Measurements from ENCODE around the gene CCDC39.

The CCDC39 gene

DNA sequence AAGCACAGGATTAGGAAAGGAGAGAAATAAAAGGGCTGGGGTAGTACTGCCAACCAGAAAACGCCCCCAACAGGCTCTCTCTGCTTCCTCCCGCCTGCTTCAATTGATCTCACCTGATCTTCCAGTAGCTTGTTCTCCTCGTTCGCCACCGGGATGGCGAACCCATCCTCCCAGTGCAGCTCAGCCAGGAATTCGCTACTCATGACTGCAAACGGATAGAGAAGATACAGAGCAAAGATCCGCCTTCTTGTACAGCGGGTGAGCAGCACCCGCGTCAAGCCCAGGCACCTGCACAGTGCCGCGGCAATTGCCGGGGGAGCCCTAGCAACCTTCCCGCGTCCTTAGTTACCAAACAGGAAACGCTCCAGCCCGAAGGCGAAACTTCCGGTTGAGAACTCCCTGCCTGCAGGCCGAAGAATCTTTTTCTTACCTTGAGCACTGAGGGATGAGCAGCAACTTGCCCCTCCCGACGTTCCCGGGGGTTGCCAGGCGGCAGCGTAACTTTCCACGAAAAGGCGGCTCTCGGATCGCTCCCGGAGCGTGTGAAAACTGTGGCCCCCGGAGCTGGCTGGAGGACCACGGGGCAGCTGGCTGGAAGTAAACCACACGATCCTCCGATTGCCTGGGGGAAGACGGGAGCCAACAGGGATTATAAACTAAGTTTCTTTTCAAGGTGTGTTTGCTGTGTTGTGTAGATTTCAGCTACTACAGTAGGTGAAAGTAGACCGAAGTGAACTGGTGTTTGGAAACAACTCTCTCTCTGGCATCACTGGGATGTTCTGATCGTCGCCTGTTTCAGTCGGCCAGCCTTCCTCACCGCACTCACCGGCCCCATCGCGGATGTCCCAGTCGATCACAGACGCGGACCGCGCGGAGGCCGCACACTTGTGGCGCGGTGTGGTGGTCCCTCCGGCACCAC is at the start of gene CCDC39 (continued):
- TF ChIP-seq ZNF544 (tag by site-specific recombination; IDR thresholded peaks at IDR 0.05) (no peak), SP2 (tag by site-specific recombination; IDR thresholded peaks at IDR 0.05) (peak; percentile 51), ZNF2 (tag by site-specific recombination; IDR thresholded peaks at IDR 0.05) (no peak), ZSCAN23 (tag by site-specific recombination; IDR thresholded peaks at IDR 0.05) (no peak), SALL2 (tag by site-specific recombination; IDR thresholded peaks at IDR 0.05; ENCODE audit: borderline replicate concordance) (no peak), PRDM10 (tag by site-specific recombination; IDR thresholded peaks at IDR 0.05) (peak; percentile 48; the same call in 1 of the 2 replicates), HOXC10 (CRISPR knock-in tag; IDR thresholded peaks at IDR 0.05) (no peak), ZNF654 (tag by site-specific recombination; IDR thresholded peaks at IDR 0.05; ENCODE audit: low read depth) (no peak), SP7 (tag by site-specific recombination; IDR thresholded peaks at IDR 0.05) (no peak), ZNF768 (tag by site-specific recombination; IDR thresholded peaks at IDR 0.05) (no peak), ZNF366 (tag by site-specific recombination; conservative IDR thresholded peaks at IDR 0.05) (peak; percentile 39; the same call in 1 of the 2 replicates), ZBTB26 (tag by site-specific recombination; optimal IDR thresholded peaks at IDR 0.05) (peak; percentile 16), GFI1B (tag by site-specific recombination; IDR thresholded peaks at IDR 0.05) (no peak), ZNF701 (tag by site-specific recombination; IDR thresholded peaks at IDR 0.05) (no peak), ZNF549 (tag by site-specific recombination; IDR thresholded peaks at IDR 0.05) (no peak), ZBTB21 (tag by site-specific recombination; IDR thresholded peaks at IDR 0.05) (no peak), ZFP37 (tag by site-specific recombination; IDR thresholded peaks at IDR 0.05) (0 out of 2 replicates have a peak, but pooled peaks have one; percentile 51), YY1 (tag by site-specific recombination; IDR thresholded peaks at IDR 0.05) (no peak), ZNF214 (tag by site-specific recombination; IDR thresholded peaks at IDR 0.05; ENCODE audit: borderline replicate concordance) (no peak), ZNF19 (tag by site-specific recombination; IDR thresholded peaks at IDR 0.05; ENCODE audit: low read depth) (no peak), ZNF169 (tag by site-specific recombination; IDR thresholded peaks at IDR 0.05) (no peak), ZNF747 (tag by site-specific recombination; IDR thresholded peaks at IDR 0.05) (no peak)
- TF ChIP-seq, protein P1, sequence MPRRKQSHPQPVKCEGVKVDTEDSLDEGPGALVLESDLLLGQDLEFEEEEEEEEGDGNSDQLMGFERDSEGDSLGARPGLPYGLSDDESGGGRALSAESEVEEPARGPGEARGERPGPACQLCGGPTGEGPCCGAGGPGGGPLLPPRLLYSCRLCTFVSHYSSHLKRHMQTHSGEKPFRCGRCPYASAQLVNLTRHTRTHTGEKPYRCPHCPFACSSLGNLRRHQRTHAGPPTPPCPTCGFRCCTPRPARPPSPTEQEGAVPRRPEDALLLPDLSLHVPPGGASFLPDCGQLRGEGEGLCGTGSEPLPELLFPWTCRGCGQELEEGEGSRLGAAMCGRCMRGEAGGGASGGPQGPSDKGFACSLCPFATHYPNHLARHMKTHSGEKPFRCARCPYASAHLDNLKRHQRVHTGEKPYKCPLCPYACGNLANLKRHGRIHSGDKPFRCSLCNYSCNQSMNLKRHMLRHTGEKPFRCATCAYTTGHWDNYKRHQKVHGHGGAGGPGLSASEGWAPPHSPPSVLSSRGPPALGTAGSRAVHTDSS (tag by site-specific recombination; IDR thresholded peaks at IDR 0.05): peak; percentile 54; the same call in 1 of the 2 replicates
- TF ChIP-seq, protein P2, sequence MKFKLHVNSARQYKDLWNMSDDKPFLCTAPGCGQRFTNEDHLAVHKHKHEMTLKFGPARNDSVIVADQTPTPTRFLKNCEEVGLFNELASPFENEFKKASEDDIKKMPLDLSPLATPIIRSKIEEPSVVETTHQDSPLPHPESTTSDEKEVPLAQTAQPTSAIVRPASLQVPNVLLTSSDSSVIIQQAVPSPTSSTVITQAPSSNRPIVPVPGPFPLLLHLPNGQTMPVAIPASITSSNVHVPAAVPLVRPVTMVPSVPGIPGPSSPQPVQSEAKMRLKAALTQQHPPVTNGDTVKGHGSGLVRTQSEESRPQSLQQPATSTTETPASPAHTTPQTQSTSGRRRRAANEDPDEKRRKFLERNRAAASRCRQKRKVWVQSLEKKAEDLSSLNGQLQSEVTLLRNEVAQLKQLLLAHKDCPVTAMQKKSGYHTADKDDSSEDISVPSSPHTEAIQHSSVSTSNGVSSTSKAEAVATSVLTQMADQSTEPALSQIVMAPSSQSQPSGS (tag by site-specific recombination; IDR thresholded peaks at IDR 0.05; ENCODE audit: low read depth): no peak
- TF ChIP-seq, protein P3, sequence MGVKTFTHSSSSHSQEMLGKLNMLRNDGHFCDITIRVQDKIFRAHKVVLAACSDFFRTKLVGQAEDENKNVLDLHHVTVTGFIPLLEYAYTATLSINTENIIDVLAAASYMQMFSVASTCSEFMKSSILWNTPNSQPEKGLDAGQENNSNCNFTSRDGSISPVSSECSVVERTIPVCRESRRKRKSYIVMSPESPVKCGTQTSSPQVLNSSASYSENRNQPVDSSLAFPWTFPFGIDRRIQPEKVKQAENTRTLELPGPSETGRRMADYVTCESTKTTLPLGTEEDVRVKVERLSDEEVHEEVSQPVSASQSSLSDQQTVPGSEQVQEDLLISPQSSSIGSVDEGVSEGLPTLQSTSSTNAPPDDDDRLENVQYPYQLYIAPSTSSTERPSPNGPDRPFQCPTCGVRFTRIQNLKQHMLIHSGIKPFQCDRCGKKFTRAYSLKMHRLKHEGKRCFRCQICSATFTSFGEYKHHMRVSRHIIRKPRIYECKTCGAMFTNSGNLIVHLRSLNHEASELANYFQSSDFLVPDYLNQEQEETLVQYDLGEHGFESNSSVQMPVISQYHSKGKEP (tag by site-specific recombination; IDR thresholded peaks at IDR 0.05): no peak
- TF ChIP-seq, protein P4, sequence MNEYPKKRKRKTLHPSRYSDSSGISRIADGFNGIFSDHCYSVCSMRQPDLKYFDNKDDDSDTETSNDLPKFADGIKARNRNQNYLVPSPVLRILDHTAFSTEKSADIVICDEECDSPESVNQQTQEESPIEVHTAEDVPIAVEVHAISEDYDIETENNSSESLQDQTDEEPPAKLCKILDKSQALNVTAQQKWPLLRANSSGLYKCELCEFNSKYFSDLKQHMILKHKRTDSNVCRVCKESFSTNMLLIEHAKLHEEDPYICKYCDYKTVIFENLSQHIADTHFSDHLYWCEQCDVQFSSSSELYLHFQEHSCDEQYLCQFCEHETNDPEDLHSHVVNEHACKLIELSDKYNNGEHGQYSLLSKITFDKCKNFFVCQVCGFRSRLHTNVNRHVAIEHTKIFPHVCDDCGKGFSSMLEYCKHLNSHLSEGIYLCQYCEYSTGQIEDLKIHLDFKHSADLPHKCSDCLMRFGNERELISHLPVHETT (tag by site-specific recombination; IDR thresholded peaks at IDR 0.05): no peak
- TF ChIP-seq, protein P5, sequence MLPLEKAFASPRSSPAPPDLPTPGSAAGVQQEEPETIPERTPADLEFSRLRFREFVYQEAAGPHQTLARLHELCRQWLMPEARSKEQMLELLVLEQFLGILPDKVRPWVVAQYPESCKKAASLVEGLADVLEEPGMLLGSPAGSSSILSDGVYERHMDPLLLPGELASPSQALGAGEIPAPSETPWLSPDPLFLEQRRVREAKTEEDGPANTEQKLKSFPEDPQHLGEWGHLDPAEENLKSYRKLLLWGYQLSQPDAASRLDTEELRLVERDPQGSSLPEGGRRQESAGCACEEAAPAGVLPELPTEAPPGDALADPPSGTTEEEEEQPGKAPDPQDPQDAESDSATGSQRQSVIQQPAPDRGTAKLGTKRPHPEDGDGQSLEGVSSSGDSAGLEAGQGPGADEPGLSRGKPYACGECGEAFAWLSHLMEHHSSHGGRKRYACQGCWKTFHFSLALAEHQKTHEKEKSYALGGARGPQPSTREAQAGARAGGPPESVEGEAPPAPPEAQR (tag by site-specific recombination; IDR thresholded peaks at IDR 0.05): no peak

Measured in HEK293 (cell line).